Measurements from ENCODE around the gene YAF2.
A peak's percentile ranks its signal among the peaks of the same experiment; 100 is the strongest.

The YAF2 gene

DNA sequence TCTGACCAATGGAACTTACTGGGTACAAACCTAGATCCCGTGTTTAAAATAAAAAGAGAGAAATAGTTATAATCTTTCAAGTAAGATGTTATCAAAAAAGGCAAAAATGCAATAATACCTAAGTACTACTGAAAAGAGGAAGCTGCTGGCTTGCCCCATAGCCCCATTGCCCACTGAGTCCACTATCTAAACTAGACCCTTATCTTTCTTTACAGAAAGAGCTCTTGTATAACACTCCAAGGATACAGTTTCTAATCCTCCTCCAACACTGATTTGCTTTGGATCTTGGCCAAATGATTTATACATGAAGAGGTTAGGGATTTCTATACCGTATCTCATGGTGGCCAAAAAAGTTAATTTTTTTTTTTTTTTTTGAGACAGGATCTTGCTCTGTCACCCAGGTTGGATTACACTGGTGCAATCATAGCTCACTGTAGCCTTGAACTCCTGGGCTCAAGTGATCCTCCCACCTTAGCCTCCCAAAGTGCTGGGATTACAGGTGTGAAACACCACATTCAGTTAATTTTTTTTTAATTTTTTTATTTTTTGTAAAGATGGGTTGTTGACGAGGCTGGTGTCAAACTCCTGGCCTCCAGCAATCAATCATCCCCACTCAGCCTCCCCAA lies 96.0 kb downstream of the YAF2 start:
- no peak for DNase-seq

DNA sequence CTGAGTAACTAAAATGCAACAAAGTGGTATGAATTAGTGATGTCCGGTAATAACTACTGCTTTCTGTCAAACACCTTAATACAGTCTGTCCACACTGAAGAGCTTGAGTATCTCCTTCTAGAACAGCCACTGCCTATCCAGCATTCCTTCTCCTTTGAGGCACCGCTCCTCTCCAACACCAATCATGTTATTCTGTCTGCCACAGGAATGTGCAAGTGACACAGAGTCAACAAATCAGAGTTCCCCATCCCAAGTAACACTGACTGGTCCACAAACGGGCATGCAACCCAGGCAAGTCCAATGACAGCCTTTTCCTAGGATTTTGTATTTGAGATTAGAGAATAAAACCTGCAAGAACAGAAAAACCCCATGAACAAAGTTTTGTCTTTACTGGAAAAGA lies 97.1 kb downstream of the YAF2 start:
- peak; percentile 16 for DNase-seq

DNA sequence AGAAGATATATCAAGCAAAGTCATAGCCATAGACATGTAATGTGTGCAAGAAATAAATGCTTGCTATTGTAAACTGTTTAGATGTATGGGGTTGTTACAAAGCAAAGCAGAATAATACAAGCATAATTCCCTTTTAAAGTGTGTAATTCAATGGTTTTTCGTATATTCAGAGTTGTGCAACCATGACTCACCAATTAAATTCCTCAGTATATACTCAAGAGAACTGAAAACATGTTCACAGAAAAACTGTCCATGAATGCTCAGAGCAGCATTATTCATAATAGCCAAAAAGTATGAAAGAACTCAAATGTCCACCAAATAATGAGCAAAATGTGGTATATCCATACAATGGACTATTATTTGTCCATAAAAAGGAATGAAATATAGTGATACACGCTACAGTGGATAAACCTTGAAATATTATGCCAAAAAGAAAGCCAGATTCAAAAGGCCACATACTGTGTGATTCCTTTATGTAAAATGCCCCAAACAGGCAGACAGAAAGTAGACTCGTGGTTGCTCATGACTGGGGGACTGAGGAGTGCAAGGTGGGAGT lies 102.7 kb downstream of the YAF2 start:
- DNase-seq, result peak; percentile 79

DNA sequence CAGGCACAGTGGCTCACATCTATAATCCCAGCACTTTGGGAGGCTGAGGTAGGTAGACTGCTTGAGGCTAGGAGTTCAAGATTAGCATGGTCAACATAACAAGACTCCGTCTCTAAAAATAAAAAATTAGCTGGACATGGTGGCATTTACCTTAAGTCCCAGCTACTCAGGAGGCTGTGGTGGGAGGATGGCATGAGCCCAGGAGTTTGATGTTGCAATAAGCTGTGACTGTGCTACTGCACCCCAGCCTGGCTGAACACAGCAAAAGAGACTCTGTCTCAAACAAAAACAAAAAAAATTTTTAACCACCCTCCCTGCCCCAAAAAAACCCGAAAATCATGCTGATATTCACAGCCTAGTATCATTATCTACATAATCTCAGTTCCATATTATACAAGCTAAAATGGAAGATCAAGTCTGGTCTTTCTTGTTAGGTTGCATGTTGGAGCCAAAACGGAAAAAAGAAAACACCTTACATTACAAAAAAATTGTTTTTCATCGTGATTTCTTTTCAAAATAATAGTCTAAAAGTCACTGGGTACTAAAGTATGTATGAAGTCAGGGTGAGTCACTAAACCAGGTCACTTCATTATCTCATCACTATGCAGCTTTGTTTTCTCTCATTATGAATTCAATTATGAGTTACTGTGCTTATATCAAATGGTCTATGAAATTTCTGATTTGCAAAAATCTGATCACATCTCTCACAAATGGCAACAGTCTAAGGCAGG lies 107.2 kb downstream of the YAF2 start:
- peak; percentile 63 for DNase-seq

DNA sequence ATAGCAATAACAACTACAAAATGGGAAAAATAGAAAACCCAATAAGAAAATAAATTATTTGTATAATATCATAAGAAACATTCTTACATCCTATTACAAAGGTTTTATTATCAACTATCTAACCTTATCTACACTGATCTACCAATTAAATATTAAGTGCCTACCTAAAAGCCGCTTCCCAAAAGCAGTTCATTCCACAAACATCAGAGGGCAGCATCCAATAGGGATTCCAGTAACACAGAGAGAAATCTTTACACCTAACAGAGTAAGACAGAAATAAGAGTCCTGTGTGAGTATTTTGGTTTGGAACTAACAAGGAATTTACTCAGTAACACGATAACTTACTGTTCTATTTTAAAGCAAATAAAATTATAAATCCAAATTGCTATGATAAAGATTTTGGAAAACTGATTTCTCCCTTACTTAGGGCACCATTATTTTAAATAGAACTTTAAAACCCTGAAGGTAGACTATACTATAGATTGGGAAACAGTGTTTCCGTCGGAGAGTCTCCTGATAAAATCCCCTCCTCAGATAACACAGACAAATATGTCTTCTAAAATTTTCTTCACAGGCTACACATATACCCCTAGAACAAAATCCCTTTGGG lies 108.3 kb downstream of the YAF2 start:
- DNase-seq, result peak; percentile 73

DNA sequence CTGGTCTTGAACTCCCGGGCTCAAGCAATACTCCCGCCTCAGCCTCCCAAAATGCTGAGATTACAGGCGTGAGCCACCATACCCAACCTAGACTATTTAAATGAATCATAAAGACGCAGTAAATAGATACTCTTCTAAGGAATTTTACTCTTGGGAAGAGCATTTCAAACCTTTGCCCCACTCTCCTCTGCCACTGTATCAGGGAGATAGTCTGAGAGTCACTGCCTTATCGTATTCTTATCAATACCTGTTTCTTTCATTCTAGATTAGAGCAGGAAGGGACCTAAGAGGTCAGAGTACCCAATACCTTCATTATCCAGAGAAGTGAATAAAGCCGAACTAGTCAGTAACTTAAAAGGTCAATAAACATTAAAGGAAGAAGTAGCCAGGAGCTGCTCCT lies 109.2 kb downstream of the YAF2 start:
- no peak for DNase-seq

DNA sequence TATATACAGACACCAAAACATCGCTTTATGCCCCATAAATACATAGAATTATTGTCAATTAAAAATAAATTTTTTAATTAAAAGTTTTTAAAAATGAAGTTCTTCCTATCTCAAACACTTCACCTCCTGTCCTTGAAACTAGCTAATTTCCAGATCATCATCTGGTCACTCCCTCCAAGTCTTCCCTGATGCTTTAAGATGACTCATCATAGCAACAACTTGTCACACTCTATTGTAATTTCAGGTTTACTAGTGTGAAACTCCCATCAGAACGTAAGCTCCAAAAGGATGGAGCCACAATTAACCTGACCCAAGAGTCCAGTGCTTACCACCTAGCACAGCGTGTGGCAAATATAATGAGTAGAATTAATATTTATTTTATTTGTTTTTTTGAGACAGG lies 109.7 kb downstream of the YAF2 start:
- DNase-seq, result peak; percentile 20

DNA sequence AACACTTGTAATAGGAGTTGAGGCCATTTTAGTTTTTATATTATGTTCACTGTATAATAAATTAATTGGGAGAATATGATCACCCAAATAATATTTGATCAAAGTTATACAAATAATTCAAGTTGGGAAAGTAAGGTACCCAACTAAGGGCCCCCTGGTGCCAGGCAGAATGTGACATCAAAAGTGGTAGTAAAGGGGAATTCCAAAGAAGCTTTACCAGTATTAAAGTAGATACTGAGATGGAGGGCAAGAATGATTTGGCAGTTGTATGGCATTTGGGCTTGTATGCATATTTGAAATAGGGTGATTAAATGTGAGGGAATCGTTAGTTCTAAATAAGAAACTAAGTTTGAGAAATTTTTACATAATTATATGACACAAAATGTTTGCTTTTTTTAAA lies 111.1 kb downstream of the YAF2 start:
- DNase-seq, result no peak

DNA sequence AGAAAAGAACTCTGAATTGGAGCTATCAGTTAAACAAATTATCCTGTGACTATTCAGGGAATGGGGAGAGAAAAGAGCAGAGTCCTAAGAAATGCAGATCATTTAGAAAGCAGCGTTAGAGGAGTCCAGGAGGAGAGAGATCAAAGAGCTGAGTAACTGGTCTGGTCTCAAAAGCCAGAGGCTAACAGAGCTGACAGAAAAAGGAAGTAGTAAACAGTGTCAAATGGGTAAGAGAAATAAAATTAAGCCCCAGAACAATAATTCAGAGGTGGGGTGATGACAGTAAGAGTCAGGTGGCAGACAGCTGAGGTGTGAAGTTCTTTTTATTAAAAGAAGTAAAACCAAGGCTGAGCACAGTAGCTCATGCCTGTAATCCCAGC lies 112.7 kb downstream of the YAF2 start:
- no peak for DNase-seq

DNA sequence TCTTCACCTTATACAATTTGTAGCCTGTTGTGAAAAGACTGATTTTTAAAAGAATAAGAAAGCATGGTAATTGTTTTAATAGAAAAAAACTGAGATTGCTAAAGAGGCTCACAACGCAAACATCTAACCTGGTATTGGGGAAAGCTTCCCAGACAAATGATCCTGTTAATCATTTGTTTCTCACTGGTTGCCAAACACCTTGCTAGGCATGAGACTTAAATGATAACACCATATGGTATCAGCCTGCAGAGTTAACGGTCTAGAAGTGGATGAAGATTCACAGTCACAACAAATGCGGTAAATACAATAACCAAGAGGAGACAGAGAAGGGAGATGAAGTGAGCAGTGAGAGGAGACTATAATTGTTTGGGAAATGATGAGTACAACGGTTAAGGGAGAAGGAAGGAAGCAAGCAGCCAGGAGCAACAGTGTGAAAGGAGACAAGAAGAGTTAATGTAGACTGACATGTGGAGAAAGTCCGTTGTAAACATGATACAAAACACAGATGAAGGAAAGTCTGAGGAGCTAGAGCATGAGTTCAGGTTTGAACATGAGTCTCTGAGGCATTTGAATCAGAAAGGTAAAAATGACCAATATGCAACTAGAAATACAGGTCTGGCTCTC lies 113.2 kb downstream of the YAF2 start:
- DNase-seq, result no peak

DNA sequence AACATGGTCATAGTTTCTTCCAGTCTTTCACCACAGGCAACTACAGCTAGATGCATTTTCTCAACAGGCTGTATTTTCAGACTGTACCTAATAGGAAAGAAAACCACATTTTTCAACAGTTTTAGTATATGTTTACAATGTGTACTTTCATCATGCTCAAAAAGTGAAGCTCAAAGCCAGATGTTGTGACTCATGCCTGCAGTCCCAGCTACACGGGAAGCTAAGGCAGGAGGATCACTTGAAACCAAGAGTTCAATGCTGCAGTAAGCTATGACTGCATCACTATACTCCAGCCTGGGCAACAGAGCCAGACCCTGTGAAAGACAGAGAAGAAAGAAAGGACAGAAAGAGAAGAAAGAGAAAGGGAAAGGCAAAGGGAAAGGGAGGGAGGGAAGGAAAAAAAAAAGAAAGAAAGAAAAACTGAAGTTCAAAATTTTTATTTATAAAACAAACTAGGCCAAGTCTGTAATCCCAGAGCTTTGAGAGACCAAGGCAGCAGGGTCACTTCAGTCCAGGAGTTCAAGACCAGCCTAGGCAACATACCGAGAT lies 118.9 kb downstream of the YAF2 start:
- peak; percentile 87 for DNase-seq

DNA sequence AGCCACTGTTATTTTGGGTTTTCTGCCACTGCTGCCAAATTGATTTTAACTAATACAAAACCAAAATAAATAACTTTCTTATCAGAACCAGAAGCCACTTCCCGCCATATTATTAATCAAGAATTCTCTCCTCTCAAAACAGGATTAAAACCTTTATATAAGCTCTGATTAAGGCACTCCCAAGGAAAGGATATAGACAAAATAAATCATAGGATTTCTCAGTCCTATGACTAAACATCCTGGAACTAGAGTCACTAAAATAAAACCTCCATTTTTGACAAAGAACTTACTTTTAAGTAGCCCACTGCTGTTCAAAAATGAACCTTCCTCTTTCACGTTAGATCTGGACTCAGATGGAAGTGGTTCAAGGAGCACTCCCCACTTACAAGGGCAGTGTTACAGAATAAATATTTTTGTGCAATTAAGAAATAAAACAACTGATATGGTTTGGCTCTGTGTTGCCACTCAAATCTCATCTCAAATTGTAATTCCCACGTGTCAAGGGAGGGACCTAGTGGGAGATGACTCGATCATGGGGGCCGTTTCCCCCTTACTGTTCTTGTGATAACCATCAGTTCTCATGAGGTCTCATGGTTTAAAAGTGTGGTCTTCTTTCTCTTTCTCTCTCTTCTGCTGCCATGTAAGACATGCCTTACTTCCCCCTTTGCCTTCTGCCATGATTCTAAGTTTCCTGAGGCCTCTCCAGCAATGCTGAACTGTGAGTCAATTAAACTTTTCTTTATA lies 119.7 kb downstream of the YAF2 start:
- DNase-seq, result peak; percentile 57

DNA sequence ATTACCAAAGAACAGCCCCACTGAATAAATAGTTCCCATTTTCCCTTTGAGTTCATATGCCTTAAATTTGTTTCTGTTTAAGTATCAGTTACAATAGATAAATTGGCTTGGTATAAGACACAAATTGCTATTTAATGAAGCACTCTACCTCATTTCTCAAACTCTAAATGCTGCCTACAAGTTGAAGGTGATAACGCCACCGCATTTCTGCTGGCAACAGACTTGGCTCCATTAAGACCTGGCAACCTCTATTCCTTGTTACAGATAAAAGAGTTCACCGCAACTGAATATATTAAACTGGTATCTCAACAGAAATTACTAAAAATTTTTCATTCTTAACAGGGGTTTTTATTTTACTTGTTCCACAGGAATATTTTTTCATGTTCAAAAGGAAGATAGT lies 129.0 kb downstream of the YAF2 start:
- DNase-seq, result no peak
